ENCODE data around the gene LRRK1.

Gene LRRK1

DNA sequence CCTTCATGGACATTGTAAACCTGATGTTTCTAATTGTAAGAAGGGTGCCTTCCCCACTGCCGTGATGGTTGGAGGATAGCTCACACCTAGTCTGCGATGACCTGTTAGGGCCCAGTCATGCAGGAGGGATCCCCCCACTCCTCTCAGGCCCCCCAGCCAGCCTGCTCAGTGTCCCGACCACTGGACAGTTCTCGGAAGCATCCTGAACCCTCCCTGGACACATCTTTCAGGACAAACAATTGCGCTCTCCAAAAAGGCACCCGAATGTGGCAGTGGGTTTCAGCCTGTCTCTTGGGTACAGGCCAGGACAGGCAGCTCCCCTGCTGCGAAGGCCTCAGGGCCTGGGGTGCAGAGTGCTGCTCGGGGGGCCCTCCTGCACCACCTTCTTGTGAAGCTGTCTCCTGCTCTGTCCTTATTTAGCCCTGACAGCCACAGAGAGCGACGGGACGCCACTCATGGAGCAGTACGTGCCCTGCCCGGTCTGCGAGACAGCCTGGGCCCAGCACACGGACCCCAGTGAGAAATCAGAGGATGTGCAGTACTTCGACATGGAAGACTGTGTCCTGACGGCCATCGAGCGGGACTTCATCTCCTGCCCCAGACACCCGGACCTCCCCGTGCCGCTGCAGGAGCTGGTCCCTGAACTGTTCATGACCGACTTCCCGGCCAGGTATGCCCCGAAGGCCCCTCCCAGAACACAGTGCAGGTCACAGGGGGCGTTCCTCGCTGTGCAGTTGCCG, 132.3 kb downstream of the LRRK1 start:
- no peaks in the 10 kb centered on the region for H3K4me1 ChIP-seq (ENCODE audit: insufficient read depth, low read length)
- H3K4me3 ChIP-seq (ENCODE audit: low read depth in 1 of 2, low read length in 2 of 2), result no peak overlapping the region
- no peak overlapping the region for H3K9ac ChIP-seq (ENCODE audit: low read depth, low read length)
- no peaks in the 10 kb centered on the region for H3K36me3 ChIP-seq (ENCODE audit: insufficient read depth, low read length)
- no peaks in the 10 kb centered on the region; the same call in 1 of the 2 replicates for H4K20me1 ChIP-seq (ENCODE audit: insufficient read depth, low read length)
- TF ChIP-seq, protein P1, sequence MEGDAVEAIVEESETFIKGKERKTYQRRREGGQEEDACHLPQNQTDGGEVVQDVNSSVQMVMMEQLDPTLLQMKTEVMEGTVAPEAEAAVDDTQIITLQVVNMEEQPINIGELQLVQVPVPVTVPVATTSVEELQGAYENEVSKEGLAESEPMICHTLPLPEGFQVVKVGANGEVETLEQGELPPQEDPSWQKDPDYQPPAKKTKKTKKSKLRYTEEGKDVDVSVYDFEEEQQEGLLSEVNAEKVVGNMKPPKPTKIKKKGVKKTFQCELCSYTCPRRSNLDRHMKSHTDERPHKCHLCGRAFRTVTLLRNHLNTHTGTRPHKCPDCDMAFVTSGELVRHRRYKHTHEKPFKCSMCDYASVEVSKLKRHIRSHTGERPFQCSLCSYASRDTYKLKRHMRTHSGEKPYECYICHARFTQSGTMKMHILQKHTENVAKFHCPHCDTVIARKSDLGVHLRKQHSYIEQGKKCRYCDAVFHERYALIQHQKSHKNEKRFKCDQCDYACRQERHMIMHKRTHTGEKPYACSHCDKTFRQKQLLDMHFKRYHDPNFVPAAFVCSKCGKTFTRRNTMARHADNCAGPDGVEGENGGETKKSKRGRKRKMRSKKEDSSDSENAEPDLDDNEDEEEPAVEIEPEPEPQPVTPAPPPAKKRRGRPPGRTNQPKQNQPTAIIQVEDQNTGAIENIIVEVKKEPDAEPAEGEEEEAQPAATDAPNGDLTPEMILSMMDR (IDR thresholded peaks at IDR 0.05; ENCODE audit: borderline replicate concordance, extremely low read depth, low read length, poor library complexity, severe bottlenecking), result no peak
- TF ChIP-seq EZH2 (IDR thresholded peaks at IDR 0.05; ENCODE audit: borderline replicate concordance, low read depth, low read length, severe bottlenecking), result no peak
- ATAC-seq (ENCODE audit: insufficient read depth, low read depth) (no peak), DNase-seq (no peak)
- no peak overlapping the region for H2AFZ ChIP-seq (ENCODE audit: low read depth, low read length)
- no peaks in the 10 kb centered on the region for H3K9me3 ChIP-seq (ENCODE audit: insufficient read depth, low read length, severe bottlenecking)
- no peak overlapping the region for H3K4me2 ChIP-seq (ENCODE audit: insufficient read depth, low read length)
- H3K27me3 ChIP-seq (ENCODE audit: insufficient read depth, low read length, poor library complexity), result no peaks in the 10 kb centered on the region
- no peak overlapping the region for H3K27ac ChIP-seq (ENCODE audit: low read length)
- no peaks in the 10 kb centered on the region for H3K79me2 ChIP-seq (ENCODE audit: insufficient read depth, low read length)

DNA sequence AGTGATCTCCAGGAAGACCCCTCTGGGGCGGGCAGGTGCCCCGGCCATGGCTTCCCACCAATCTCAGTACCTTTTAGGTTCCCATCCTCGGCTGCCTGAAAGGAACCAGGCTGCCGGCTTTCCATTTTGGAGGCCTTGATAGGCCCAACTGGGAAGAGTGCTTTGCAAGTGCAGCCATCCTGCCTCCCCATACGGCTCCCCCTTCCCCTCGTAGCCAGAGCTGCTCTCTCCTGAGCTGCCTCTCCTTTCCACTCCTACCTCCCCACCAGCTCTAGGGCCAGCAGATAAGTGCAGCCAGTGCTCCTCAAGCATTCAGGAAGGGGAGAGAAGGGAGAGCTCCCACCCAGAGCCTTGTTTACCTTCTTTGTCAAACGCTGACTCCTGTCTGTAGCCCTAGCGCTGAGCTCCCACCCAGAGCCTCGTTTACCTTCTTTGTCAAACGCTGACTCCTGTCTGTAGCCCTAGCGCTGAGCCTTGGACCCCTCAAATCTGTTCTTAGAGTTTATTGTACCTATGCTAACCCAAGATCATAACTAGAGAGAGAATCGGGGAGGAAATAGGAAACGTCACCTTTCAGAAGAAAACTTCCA, 133.0 kb downstream of the LRRK1 start:
- ATAC-seq (ENCODE audit: insufficient read depth, low read depth) (no peak), DNase-seq (no peak)
- no peak for TF ChIP-seq EZH2 (IDR thresholded peaks at IDR 0.05; ENCODE audit: borderline replicate concordance, low read depth, low read length, severe bottlenecking)
- TF ChIP-seq, protein P1 (IDR thresholded peaks at IDR 0.05; ENCODE audit: borderline replicate concordance, extremely low read depth, low read length, poor library complexity, severe bottlenecking), result no peak
- no peaks in the 10 kb centered on the region for H3K79me2 ChIP-seq (ENCODE audit: insufficient read depth, low read length)
- H3K36me3 ChIP-seq (ENCODE audit: insufficient read depth, low read length), result no peaks in the 10 kb centered on the region
- H3K27ac ChIP-seq (ENCODE audit: low read length), result no peak overlapping the region
- H3K9me3 ChIP-seq (ENCODE audit: insufficient read depth, low read length, severe bottlenecking), result no peaks in the 10 kb centered on the region
- no peaks in the 10 kb centered on the region for H3K4me1 ChIP-seq (ENCODE audit: insufficient read depth, low read length)
- H3K4me2 ChIP-seq (ENCODE audit: insufficient read depth, low read length), result no peak overlapping the region
- no peak overlapping the region for H2AFZ ChIP-seq (ENCODE audit: low read depth, low read length)
- H4K20me1 ChIP-seq (ENCODE audit: insufficient read depth, low read length), result no peaks in the 10 kb centered on the region; the same call in 1 of the 2 replicates
- no peak overlapping the region for H3K4me3 ChIP-seq (ENCODE audit: low read depth in 1 of 2, low read length in 2 of 2)
- no peaks in the 10 kb centered on the region for H3K27me3 ChIP-seq (ENCODE audit: insufficient read depth, low read length, poor library complexity)
- no peak overlapping the region for H3K9ac ChIP-seq (ENCODE audit: low read depth, low read length)

DNA sequence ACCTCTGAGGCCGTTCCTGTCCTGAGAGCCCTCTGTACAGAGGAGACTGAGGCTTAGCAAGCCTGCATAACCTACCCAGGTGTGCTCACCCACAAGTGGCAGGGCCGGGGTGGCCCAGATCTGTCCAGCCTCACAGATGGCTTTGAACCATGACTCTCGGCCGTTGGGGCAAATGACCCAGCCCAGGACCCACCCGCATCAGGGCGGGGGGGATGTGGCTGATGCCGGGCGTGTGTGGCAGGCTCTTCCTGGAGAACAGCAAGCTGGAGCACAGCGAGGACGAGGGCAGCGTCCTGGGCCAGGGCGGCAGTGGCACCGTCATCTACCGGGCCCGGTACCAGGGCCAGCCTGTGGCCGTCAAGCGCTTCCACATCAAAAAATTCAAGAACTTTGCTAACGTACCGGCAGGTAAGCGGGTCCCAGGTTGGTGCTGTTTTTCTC, 133.5 kb downstream of the LRRK1 start:
- DNase-seq, result no peak
- Histone ChIP-seq H3K27ac (ENCODE audit: low read length) (no peak overlapping the region), H3K4me2 (ENCODE audit: insufficient read depth, low read length) (no peak overlapping the region), H3K4me1 (ENCODE audit: insufficient read depth, low read length) (no peaks in the 10 kb centered on the region), H3K79me2 (ENCODE audit: insufficient read depth, low read length) (no peaks in the 10 kb centered on the region), H3K36me3 (ENCODE audit: insufficient read depth, low read length) (no peaks in the 10 kb centered on the region), H4K20me1 (ENCODE audit: insufficient read depth, low read length) (no peaks in the 10 kb centered on the region; the same call in 1 of the 2 replicates), H3K27me3 (ENCODE audit: insufficient read depth, low read length, poor library complexity) (no peaks in the 10 kb centered on the region), H3K4me3 (ENCODE audit: low read depth in 1 of 2, low read length in 2 of 2) (no peak overlapping the region), H2AFZ (ENCODE audit: low read depth, low read length) (no peak overlapping the region), H3K9ac (ENCODE audit: low read depth, low read length) (no peak overlapping the region), H3K9me3 (ENCODE audit: insufficient read depth, low read length, severe bottlenecking) (no peaks in the 10 kb centered on the region)
- ATAC-seq (ENCODE audit: insufficient read depth, low read depth), result no peak
- TF ChIP-seq, protein P1 (IDR thresholded peaks at IDR 0.05; ENCODE audit: borderline replicate concordance, extremely low read depth, low read length, poor library complexity, severe bottlenecking), result no peak
- no peak for TF ChIP-seq EZH2 (IDR thresholded peaks at IDR 0.05; ENCODE audit: borderline replicate concordance, low read depth, low read length, severe bottlenecking)
